GM12865 (cell line): ENCODE data around the gene MCF2L2.

Experiments
- DNase-seq: peaks from one replicate; pipeline ENCODE4 v3.0.0; 2010; ENCODE audit warnings: low read depth
- H3K4me3 ChIP-seq: 2 replicates; pipeline ENCODE4 v1.5.1; 2011; ENCODE audit warnings: mild to moderate bottlenecking, low read depth, low read length, control low read depth
- TF ChIP-seq, protein P1 (sequence below): IDR thresholded peaks from 2 replicates; pipeline ENCODE4 v1.5.1; 2011; ENCODE audit warnings: low read length, control low read depth, low read depth, inconsistent platforms; ENCODE audit not compliant: insufficient read depth; ENCODE audit errors: missing control alignments

The MCF2L2 gene

DNA sequence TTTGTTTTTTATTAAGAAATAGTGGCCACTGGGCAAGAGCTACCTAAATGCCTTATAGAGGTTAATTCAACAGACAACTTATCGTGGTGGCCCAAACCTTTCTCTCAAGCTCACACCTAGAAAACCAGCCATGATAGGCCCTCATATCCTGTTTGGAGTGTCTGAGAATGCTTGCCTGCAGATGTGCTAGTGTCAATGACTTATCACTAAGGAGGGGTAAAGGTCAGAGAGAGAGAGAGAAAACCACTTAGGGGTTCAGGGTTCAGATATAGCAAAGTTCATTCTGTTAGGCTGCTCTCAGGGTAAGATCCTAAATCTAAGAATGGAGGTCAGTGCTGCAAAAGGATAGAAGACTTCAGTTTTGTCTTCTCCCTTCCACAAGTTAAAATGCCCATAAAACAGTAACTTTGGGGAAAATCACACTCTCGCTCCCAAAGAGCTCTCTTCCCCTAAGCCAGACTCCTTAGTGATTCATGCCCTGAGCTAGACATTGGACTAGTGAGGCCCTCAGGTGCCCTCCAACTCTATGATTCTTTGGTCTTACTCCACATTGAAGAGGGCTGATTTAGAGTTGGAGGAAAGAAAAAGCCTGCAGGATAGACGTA lies 205.7 kb downstream of the MCF2L2 start:
- TF ChIP-seq, protein P1, sequence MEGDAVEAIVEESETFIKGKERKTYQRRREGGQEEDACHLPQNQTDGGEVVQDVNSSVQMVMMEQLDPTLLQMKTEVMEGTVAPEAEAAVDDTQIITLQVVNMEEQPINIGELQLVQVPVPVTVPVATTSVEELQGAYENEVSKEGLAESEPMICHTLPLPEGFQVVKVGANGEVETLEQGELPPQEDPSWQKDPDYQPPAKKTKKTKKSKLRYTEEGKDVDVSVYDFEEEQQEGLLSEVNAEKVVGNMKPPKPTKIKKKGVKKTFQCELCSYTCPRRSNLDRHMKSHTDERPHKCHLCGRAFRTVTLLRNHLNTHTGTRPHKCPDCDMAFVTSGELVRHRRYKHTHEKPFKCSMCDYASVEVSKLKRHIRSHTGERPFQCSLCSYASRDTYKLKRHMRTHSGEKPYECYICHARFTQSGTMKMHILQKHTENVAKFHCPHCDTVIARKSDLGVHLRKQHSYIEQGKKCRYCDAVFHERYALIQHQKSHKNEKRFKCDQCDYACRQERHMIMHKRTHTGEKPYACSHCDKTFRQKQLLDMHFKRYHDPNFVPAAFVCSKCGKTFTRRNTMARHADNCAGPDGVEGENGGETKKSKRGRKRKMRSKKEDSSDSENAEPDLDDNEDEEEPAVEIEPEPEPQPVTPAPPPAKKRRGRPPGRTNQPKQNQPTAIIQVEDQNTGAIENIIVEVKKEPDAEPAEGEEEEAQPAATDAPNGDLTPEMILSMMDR = no peak
- H3K4me3 ChIP-seq = no peak overlapping the region

DNA sequence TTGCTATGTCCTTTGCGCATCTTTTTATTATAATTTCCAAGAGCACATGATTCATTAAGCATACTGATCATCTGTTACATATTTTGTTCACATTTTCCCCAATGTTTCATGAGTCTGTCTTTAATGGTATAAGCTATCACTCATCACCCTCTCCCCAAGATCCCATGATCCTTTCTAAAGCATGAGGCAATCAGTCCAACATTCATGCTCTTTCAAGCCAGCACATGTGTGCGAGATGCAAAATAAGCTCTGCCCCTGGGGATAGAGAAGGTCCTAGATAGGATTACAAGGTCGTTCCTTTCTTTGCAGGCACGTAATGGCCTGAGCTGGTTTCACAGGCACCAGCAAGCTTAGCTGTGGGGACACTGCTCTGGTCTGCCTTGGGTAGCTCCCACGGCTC lies 207.6 kb downstream of the MCF2L2 start:
- TF ChIP-seq, protein P1 = no peak
- no peak overlapping the region for H3K4me3 ChIP-seq
- DNase-seq = no peak

More for the DNA sequence above, 205.7 kb downstream of the MCF2L2 start:
- no peak for DNase-seq

DNA sequence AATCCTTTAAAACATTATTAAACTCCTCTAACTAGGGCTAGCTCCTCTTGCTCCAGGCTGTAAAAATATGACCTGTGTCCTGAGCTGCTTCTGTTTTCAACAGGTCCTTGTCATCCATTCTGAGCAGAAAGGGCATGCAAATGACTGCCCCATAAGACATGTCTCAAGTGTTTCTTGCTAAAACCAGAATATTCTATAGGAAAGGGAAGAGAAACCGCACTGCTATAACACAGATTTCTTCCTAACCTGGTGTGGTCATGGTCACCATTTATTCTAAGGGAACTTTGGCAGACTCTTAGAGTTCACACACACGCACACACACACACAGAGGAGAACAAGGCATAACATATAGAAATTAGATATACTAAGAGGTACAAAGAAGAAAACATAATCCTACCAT lies 209.6 kb downstream of the MCF2L2 start:
- H3K4me3 ChIP-seq = no peak overlapping the region
- DNase-seq = no peak
- TF ChIP-seq, protein P1 = no peak

DNA sequence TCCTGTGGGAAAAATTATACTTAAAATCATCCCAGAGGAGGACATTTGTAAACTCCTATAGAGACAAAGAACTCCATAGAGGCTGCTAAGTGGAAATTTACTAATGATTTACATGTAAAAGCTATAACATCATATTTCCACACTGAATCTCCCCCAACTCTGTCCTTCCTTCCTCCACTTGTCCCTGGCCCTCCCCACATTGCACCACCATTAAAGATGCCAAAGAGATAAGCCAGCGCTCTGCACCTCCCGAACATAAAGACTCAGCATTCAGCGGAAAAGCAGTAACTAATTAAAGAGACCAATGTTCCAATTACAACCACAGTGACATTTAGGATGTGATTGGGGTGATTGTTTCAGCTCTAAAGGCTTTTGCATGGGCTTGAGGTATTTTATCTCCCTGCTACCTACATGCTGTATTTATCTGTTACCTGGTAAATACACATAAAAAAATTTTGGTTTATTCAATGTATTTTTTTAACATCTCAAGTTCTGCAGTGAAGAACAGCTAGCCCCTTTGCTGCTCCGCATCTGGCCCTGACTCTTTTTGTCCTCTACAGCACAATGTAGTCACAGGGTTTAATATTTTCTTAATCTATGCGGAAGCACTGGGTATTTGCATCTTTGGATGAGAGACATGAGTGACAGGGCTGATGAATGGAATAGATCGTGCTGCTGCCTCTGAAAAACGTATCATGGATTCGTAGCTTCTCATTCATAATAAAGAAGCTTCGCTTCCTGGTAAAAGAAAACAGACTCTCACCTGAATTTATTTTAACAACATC lies 210.7 kb downstream of the MCF2L2 start:
- no peak for DNase-seq
- TF ChIP-seq, protein P1 = no peak

DNA sequence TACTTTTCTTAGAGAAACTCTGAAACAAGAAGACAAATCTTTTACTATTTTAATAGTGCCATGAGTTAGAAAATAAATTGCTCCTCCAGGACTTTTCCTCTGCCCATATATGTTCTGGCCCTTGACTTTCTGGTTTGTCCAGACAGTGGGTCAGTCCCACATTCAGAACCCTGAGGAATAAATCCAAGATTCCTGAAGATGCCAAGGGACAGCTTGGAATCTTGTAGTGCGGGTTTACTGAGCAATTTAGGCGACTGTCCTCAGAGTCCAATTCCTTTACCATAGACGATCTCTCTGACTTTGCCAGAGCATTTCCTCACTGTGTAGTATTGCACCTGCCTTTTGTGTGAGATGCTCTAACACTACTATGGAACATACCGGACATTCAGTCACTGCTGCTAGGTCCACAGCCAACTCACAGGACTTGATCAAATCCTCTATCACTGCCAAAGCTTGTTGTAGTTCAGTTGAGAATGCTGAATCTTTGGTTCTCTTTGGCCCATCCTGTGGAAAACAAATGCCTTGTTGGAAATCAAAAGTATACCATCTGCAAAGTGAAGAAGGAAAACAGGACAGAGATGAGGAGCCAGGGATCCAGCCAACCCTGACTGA lies 212.7 kb downstream of the MCF2L2 start:
- TF ChIP-seq, protein P1 = no peak
- H3K4me3 ChIP-seq = no peak overlapping the region
- DNase-seq = no peak

More for the DNA sequence above, 210.7 kb downstream of the MCF2L2 start:
- no peak overlapping the region for H3K4me3 ChIP-seq

DNA sequence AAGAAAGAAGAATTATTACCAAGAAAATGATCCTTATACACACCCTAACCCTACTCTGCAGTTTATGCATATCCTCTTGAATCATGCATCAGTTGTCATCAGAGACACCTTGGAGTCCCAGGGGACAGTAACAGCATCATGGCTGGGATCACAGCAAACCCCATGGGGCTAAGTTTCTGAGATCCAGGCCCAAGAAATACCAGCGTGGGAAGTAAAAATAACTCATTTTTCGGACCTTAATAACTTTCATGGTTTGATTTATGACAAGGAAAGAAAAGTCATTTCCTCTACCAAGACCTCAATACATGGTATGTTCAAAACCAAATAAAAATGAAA lies 214.2 kb downstream of the MCF2L2 start:
- TF ChIP-seq, protein P1 = no peak
- no peak overlapping the region for H3K4me3 ChIP-seq
- DNase-seq = no peak
